HEK293 (cell line): Measurements from ENCODE around the gene FANCC.

Source experiments
- GLI4 ChIP-seq: fragments of 450-650 bp; formaldehyde crosslinking; IDR thresholded peaks from 2 replicates; pipeline ENCODE4 v1.5.1; 2016; ENCODE audit warnings: missing biosample characterization, missing genetic modification characterization
- PRDM1 ChIP-seq: fragments of 450-650 bp; formaldehyde crosslinking; IDR thresholded peaks from 2 replicates; pipeline ENCODE4; 2016; ENCODE audit warnings: missing biosample characterization, missing genetic modification characterization
- ZNF138 ChIP-seq: fragments of 450-650 bp; formaldehyde crosslinking; IDR thresholded peaks from 2 replicates; pipeline ENCODE4 v1.5.1; 2016; ENCODE audit warnings: missing biosample characterization, missing genetic modification characterization, borderline replicate concordance
- ZNF19 ChIP-seq: fragments of 450-650 bp; formaldehyde crosslinking; IDR thresholded peaks from 2 replicates; pipeline ENCODE4; 2016; ENCODE audit warnings: missing biosample characterization, missing genetic modification characterization, low read depth
- ZNF24 ChIP-seq: fragments of 450-650 bp; formaldehyde crosslinking; IDR thresholded peaks from 2 replicates; pipeline ENCODE4 v1.5.1; 2016; ENCODE audit warnings: missing biosample characterization, missing genetic modification characterization
- ZNF785 ChIP-seq: fragments of 450-650 bp; formaldehyde crosslinking; IDR thresholded peaks from 2 replicates; pipeline ENCODE4 v1.5.1; 2016; ENCODE audit warnings: missing biosample characterization, missing genetic modification characterization
- TF ChIP-seq, protein P1 (sequence below): fragments of 450-650 bp; formaldehyde crosslinking; IDR thresholded peaks from 2 replicates; pipeline ENCODE4 v1.5.1; 2016; ENCODE audit warnings: missing biosample characterization, missing genetic modification characterization
- TF ChIP-seq, protein P2 (sequence below): fragments of 450-650 bp; formaldehyde crosslinking; IDR thresholded peaks from 2 replicates; pipeline ENCODE4 v1.5.1; 2016; ENCODE audit warnings: missing biosample characterization, missing genetic modification characterization
- TF ChIP-seq, protein P3 (sequence below): fragments of 450-650 bp; formaldehyde crosslinking; IDR thresholded peaks from 2 replicates; pipeline ENCODE4 v1.5.1; 2016; ENCODE audit warnings: missing biosample characterization, missing genetic modification characterization, low read depth
- TF ChIP-seq, protein P4 (sequence below): fragments of 450-650 bp; formaldehyde crosslinking; IDR thresholded peaks from 2 replicates; pipeline ENCODE4 v1.5.1; 2016; ENCODE audit warnings: missing biosample characterization, missing genetic modification characterization, borderline replicate concordance

DNA sequence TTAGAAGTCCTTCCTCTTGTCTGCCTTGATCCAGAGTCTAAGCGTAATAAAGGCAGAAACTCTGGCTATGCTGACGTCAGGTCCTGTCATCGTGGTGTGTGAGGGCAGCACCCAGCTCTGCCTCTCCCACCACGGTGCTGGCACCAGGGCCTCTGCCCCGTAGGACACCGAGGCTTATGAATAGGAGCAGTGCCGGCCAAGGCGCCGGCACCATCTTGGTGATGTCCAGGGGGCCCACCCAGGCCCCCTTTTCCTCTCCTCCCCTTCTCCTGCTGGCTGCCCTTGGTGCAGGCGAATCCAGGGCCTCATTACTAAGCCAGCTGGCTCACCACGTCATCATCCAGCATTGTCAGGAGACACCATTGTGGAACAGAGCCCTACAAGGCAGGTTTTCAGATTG, 252.3 kb downstream of the FANCC start:
- TF ChIP-seq, protein P1, sequence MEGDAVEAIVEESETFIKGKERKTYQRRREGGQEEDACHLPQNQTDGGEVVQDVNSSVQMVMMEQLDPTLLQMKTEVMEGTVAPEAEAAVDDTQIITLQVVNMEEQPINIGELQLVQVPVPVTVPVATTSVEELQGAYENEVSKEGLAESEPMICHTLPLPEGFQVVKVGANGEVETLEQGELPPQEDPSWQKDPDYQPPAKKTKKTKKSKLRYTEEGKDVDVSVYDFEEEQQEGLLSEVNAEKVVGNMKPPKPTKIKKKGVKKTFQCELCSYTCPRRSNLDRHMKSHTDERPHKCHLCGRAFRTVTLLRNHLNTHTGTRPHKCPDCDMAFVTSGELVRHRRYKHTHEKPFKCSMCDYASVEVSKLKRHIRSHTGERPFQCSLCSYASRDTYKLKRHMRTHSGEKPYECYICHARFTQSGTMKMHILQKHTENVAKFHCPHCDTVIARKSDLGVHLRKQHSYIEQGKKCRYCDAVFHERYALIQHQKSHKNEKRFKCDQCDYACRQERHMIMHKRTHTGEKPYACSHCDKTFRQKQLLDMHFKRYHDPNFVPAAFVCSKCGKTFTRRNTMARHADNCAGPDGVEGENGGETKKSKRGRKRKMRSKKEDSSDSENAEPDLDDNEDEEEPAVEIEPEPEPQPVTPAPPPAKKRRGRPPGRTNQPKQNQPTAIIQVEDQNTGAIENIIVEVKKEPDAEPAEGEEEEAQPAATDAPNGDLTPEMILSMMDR (tag by site-specific recombination), result no peak
- TF ChIP-seq, protein P2, sequence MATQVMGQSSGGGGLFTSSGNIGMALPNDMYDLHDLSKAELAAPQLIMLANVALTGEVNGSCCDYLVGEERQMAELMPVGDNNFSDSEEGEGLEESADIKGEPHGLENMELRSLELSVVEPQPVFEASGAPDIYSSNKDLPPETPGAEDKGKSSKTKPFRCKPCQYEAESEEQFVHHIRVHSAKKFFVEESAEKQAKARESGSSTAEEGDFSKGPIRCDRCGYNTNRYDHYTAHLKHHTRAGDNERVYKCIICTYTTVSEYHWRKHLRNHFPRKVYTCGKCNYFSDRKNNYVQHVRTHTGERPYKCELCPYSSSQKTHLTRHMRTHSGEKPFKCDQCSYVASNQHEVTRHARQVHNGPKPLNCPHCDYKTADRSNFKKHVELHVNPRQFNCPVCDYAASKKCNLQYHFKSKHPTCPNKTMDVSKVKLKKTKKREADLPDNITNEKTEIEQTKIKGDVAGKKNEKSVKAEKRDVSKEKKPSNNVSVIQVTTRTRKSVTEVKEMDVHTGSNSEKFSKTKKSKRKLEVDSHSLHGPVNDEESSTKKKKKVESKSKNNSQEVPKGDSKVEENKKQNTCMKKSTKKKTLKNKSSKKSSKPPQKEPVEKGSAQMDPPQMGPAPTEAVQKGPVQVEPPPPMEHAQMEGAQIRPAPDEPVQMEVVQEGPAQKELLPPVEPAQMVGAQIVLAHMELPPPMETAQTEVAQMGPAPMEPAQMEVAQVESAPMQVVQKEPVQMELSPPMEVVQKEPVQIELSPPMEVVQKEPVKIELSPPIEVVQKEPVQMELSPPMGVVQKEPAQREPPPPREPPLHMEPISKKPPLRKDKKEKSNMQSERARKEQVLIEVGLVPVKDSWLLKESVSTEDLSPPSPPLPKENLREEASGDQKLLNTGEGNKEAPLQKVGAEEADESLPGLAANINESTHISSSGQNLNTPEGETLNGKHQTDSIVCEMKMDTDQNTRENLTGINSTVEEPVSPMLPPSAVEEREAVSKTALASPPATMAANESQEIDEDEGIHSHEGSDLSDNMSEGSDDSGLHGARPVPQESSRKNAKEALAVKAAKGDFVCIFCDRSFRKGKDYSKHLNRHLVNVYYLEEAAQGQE (tag by site-specific recombination), result no peak
- TF ChIP-seq ZNF785 (tag by site-specific recombination) (no peak), GLI4 (no peak), ZNF19 (no peak), ZNF24 (tag by site-specific recombination) (no peak), PRDM1 (tag by site-specific recombination) (no peak), ZNF138 (tag by site-specific recombination) (no peak)
- TF ChIP-seq, protein P3, sequence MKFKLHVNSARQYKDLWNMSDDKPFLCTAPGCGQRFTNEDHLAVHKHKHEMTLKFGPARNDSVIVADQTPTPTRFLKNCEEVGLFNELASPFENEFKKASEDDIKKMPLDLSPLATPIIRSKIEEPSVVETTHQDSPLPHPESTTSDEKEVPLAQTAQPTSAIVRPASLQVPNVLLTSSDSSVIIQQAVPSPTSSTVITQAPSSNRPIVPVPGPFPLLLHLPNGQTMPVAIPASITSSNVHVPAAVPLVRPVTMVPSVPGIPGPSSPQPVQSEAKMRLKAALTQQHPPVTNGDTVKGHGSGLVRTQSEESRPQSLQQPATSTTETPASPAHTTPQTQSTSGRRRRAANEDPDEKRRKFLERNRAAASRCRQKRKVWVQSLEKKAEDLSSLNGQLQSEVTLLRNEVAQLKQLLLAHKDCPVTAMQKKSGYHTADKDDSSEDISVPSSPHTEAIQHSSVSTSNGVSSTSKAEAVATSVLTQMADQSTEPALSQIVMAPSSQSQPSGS (tag by site-specific recombination), result no peak
- TF ChIP-seq, protein P4, sequence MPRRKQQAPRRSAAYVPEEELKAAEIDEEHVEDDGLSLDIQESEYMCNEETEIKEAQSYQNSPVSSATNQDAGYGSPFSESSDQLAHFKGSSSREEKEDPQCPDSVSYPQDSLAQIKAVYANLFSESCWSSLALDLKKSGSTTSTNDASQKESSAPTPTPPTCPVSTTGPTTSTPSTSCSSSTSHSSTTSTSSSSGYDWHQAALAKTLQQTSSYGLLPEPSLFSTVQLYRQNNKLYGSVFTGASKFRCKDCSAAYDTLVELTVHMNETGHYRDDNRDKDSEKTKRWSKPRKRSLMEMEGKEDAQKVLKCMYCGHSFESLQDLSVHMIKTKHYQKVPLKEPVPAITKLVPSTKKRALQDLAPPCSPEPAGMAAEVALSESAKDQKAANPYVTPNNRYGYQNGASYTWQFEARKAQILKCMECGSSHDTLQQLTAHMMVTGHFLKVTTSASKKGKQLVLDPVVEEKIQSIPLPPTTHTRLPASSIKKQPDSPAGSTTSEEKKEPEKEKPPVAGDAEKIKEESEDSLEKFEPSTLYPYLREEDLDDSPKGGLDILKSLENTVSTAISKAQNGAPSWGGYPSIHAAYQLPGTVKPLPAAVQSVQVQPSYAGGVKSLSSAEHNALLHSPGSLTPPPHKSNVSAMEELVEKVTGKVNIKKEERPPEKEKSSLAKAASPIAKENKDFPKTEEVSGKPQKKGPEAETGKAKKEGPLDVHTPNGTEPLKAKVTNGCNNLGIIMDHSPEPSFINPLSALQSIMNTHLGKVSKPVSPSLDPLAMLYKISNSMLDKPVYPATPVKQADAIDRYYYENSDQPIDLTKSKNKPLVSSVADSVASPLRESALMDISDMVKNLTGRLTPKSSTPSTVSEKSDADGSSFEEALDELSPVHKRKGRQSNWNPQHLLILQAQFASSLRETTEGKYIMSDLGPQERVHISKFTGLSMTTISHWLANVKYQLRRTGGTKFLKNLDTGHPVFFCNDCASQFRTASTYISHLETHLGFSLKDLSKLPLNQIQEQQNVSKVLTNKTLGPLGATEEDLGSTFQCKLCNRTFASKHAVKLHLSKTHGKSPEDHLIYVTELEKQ (tag by site-specific recombination), result no peak
